GM21526 (cell line): Measurements from ENCODE around the gene PTPRN2.
"Not testable (repeated sequence)": the region's sequence is repeated elsewhere in the genome, so short reads cannot be mapped to it uniquely, and the experiment has no call there.

Source experiments
- ATAC-seq: cut with Tn5 transposase; IDR thresholded peaks from one replicate; pipeline ENCODE4 v1.9.1; 2021; ENCODE audit warnings: moderate library complexity; ENCODE audit not compliant: unreplicated experiment, low FRiP score

Gene PTPRN2

GRCh38 chr7:158587162-158588084 is at the start of gene PTPRN2:
Gene PTPRN2, minus strand, starts transcription at chr7:158587823.
- peak; percentile 61 for ATAC-seq

- peak; percentile 68 for ATAC-seq
Measured at GRCh38 chr7:158633055-158633956, 45.7 kb upstream of the PTPRN2 start.

GRCh38 chr7:158631574-158632195 is 44.1 kb upstream of the PTPRN2 start:
- ATAC-seq = no peak

DNA sequence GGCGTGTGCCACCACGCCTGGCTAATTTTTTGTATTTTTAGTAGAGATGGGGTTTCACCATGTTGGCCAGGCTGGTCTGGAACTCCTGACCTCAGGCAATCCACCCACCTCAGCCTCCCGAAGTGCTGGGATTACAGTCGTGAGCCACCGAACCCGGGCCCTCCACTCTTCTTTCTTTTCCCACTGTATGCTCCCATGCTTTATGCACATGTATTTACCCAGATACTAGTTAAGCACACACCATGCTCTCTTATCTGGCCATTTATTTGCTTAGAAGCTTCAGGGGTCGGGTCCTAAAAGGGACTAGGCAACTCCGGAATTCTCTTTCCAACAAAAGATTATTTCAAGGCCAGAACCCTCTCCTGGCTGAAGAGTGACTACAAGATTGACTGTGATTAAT is 38.7 kb upstream of the PTPRN2 start:
- ATAC-seq = not testable (repeated sequence)

- no peak for ATAC-seq
Measured at GRCh38 chr7:158623241-158623640, 35.6 kb upstream of the PTPRN2 start.

DNA sequence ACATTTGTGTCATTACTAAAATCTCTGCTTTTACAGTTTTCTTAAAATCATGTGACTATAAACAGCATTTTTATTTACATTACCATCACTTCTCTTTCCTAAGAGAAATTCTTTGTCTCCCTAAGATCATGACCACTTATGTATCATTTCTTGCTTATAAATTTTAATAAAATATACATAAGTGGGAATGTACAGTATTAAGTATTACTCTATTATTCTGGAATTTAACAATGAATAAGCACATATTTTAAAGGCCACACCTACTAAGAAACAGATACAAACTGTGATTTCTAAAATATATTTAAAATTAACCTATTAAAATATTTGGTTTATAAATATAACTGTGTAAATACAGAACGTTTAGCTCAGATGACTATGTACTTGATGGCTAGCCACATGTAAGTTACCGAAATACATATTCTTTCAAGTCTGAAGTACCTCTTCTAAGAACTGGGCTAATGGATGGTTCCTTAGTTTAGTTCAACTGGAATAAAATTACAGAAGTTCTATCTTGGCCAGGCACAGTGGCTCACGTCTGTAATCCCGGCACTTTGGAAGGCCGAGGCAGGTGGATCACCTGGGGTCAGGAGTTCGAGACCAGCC is 33.3 kb upstream of the PTPRN2 start:
- ATAC-seq = no peak

DNA sequence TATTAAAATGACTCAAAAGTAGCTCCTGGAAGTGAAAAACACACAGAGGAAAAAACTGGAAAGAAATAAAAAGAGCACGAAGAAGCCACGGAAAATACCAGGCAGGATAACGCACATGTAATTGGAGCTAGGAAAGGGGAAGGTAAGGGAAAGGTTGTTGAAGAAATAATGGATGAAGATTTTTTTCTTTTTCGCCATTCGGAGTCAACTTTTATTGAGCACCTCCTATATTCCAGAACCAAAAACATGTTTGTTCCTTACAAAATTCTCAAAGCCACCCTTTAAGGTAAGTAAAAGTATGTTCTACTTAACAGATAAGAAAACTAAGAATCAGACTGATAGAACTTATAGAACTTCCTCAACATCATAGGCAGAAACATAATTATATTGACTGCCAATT is 32.8 kb upstream of the PTPRN2 start:
- no peak for ATAC-seq

- no peak for ATAC-seq
Measured at GRCh38 chr7:158618745-158619140, 31.1 kb upstream of the PTPRN2 start.

DNA sequence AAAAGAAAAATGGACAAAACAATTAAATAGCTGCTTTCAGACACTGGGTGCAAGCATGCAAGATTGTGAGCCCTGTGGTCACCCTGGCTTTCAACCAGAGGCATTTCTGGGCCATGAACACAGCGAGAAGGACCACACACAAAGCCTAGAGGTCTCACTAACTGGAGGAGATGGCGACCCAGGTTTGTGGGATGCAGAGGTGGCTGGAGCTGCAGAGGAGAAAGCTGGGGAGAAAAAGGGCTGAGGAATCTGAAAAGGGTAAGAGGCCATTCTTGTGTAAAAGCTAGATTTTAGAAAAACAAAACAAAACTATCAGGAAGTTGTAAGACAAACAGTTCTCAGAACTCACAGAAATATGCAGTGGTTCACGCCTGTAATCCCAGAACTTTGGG is 30.1 kb upstream of the PTPRN2 start:
- no peak for ATAC-seq

GRCh38 chr7:158616050-158616449 is 28.4 kb upstream of the PTPRN2 start:
- ATAC-seq = no peak

DNA sequence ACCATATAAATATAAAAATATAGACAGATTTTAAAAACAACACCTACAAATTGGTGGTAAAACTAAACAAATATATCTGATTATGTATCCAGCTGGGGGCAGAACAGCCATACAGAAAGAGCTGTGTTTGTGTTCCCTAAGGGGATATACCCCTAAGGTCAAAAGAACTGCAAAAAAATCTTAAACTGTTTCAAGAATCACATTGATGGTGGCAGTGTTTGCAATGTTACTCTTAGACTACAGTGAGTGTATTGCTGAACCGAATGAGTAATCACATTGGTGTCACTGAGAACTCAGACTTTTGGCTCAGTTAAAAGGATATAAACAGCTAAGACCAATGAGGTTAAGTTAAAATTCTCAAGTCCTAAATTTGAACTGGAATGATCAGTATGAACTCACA is 27.1 kb upstream of the PTPRN2 start:
- no peak for ATAC-seq

DNA sequence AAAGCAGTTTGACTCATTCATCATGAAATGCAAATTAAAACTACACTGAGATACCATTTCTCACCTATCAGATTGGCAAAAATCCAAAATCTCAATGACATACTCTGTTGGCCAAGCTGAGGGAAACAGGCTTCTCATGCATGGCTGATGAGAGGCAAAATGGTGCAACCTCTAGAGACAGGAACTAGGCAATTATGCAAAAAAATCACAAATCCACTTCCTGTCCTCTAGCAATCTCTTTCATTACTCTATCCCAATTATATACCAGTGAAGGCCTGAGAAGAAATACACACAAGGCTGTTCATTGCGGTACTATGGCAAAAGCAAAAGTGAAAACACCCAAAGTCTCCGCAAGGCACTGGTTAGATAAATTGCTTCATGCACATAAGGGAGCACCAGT is 25.9 kb upstream of the PTPRN2 start:
- ATAC-seq = peak; percentile 85

GRCh38 chr7:158612546-158612945 is 24.9 kb upstream of the PTPRN2 start:
- ATAC-seq = no peak

- no peak for ATAC-seq
Measured at GRCh38 chr7:158611541-158611940, 23.9 kb upstream of the PTPRN2 start.

DNA sequence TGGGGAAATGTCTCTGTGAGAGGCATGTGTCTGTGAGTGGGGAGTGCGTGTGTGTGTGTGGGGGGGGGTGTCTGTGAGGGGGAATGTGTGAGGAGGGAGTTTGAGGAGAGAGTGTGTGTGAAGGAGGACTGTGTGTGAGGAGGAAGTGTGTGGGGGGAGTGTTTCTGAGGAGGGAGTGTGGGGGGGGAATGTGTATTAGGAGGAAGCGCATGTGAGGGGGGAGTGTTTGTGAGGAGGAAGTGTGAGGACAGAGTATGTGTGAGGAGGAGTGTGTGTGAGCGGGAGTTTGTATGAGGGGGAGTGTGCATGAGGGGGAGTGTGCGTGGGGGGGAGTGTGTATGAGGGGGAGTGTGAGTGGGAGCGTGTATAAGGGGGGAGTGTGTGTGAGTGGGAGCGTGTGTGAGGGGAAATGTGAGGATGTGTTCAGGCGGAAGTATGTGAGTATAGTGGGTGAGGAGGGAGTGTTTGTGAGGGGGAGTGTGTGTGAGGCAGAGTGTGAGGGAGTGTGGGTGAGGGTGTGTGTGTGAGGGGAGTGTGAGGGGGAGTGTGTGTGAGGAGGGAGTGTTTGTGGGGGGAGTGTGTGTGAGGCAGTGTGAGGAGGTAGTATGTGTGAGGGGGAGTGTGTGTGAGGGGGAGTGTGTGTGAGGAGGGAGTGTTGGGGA is 21.8 kb upstream of the PTPRN2 start:
- ATAC-seq = no peak

DNA sequence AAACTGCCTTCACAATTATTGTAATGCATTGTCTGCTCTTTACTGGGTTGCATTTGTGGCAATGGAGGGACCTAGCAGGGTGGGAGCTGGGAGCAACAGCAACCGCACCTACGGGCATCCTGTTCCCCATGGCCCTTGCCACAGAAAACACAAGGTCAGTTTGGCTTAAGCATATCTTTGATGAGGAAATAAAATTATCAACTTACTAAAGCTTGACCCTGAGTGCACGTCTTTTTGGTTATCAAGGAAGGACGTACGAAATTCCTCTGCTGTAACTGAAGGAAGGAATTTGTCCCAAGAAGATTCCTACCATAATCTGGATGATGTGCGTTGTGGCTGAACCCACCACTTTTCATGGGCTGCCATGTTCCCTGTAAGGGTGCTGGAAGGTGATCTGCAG is 19.9 kb upstream of the PTPRN2 start:
- ATAC-seq = no peak

DNA sequence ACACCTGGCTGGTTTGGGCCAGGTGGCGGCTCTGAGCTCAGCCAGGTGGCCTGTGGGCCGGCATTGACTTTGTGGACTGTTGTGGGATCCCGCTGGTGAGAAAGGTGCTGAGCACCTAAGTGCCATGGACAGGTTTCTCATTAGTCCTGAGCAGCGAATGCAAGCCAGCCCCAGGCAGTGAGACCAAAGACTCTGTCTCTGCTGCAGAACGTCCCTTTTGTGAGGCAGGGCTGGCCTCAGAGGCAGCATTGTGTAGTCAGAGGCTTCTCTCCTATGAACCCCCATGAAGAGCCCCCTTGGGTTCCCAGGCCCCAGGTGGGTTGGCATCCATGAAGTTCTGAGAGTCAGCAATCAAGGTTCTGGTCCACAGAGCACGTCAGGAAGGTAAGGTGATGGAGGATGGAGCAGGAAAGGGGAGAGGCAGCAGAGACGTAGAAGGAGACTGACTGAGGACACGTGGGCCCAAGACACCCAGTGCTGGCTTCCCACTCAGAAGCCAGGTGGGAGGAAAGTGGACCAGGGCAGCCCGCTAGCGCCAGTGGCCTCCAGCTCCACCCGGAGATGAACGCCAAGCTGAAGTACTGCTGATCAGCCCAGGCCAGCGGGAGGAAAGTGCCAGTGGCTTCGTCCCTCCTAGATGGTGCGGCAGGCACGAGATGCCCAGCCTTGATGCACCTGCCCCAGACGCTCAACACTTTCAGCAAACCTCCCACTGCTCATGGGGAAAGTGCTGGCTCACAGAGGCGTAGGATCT is 19.2 kb upstream of the PTPRN2 start:
- no peak for ATAC-seq

DNA sequence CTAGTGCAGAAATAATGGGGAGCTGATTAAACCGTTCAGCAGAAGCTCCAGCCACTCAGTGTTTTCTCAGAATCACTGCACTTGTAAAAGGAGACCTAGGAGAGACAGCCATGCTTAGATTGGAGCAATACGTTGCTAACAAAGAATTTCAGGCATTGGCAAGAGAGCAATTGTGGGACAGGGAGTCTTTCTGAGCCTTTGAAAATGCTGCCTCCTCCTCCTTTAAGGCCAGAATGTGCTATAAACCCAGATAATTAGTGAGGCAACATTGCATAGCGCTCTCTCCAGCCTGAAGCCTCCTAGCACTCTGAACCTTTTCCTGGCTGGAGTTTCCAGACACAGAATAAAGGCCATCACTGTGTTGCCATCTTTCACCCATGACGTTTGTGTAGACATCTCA is 18.5 kb upstream of the PTPRN2 start:
- ATAC-seq = no peak
